ENCODE measurements around the gene TMC7.

DNA sequence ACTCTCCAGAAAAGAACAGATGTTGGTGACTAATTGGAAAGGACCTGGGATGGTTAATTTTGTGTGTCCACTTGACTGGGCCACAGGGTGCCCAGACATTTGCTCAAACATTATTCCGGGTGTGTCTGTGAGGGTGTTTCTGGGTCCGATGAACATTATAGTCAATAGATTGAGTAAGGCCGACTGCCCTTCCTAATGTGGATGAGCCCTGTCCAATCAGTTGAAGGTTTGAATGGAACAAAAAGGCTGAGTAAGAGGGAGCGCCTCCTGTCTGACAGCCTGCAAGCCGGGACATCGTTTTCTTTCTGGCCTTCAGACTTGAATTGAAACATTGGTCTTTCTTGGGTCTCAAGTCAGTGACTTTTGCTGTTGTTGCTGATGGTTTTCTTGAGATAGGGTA, 107.2 kb downstream of the TMC7 start:
- TF ChIP-seq, protein P1, sequence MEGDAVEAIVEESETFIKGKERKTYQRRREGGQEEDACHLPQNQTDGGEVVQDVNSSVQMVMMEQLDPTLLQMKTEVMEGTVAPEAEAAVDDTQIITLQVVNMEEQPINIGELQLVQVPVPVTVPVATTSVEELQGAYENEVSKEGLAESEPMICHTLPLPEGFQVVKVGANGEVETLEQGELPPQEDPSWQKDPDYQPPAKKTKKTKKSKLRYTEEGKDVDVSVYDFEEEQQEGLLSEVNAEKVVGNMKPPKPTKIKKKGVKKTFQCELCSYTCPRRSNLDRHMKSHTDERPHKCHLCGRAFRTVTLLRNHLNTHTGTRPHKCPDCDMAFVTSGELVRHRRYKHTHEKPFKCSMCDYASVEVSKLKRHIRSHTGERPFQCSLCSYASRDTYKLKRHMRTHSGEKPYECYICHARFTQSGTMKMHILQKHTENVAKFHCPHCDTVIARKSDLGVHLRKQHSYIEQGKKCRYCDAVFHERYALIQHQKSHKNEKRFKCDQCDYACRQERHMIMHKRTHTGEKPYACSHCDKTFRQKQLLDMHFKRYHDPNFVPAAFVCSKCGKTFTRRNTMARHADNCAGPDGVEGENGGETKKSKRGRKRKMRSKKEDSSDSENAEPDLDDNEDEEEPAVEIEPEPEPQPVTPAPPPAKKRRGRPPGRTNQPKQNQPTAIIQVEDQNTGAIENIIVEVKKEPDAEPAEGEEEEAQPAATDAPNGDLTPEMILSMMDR (IDR thresholded peaks at IDR 0.05 in 4 of 5, conservative IDR thresholded peaks at IDR 0.05 in 1 of 5): no peak
- TF ChIP-seq POLR2A (IDR thresholded peaks at IDR 0.05): no peak
